Measurements from ENCODE around the gene AUTS2.

The AUTS2 gene

GRCh38 chr7:70120851-70121250, 522.6 kb downstream of the AUTS2 start:
- H3K4me3 ChIP-seq (ENCODE audit: insufficient read depth, low read length, poor library complexity, severe bottlenecking), result no peak overlapping the region
- no peaks in the 10 kb centered on the region for H3K27me3 ChIP-seq (ENCODE audit: low read length)
- no peaks in the 10 kb centered on the region for H3F3A ChIP-seq (ENCODE audit: insufficient read depth)
- no peaks in the 10 kb centered on the region for H4K20me1 ChIP-seq (ENCODE audit: low read depth, low read length)
- H3K9ac ChIP-seq (ENCODE audit: low read length), result no peak overlapping the region
- TF ChIP-seq CTCF (IDR thresholded peaks at IDR 0.05; ENCODE audit: insufficient read depth, low read length, poor library complexity, severe bottlenecking), result no peak
- no peak for TF ChIP-seq EZH2phosphoT487 (conservative IDR thresholded peaks at IDR 0.05; ENCODE audit: low read length)
- H3K9me2 ChIP-seq (replicated peaks; ENCODE audit: insufficient read depth, low read length), result no peaks in the 10 kb centered on the region
- no peak overlapping the region for H3K4me2 ChIP-seq (ENCODE audit: low read depth, low read length, poor library complexity, severe bottlenecking)
- H3K27ac ChIP-seq (ENCODE audit: low read depth, low read length), result no peak overlapping the region
- peaks cover 10% of the 10 kb centered on the region; the same call in 1 of the 2 replicates for H3K9me3 ChIP-seq (ENCODE audit: insufficient read depth, low read length)
- H2AFZ ChIP-seq (ENCODE audit: low read depth, low read length, severe bottlenecking), result no peak overlapping the region
- H3K36me3 ChIP-seq (ENCODE audit: low read length), result peaks cover 16% of the 10 kb centered on the region
- no peaks in the 10 kb centered on the region for H3K79me2 ChIP-seq (ENCODE audit: insufficient read depth, low read length)

- TF ChIP-seq CTCF (IDR thresholded peaks at IDR 0.05; ENCODE audit: insufficient read depth, low read length, poor library complexity, severe bottlenecking) (no peak), EZH2phosphoT487 (conservative IDR thresholded peaks at IDR 0.05; ENCODE audit: low read length) (no peak)
- no peak overlapping the region for H2AFZ ChIP-seq (ENCODE audit: low read depth, low read length, severe bottlenecking)
- H3K79me2 ChIP-seq (ENCODE audit: insufficient read depth, low read length), result no peaks in the 10 kb centered on the region
- no peaks in the 10 kb centered on the region for H3F3A ChIP-seq (ENCODE audit: insufficient read depth)
- H4K20me1 ChIP-seq (ENCODE audit: low read depth, low read length), result no peaks in the 10 kb centered on the region
- H3K36me3 ChIP-seq (ENCODE audit: low read length), result no peaks in the 10 kb centered on the region
- no peak overlapping the region for H3K27ac ChIP-seq (ENCODE audit: low read depth, low read length)
- no peaks in the 10 kb centered on the region for H3K9me3 ChIP-seq (ENCODE audit: insufficient read depth, low read length)
- no peak overlapping the region for H3K9ac ChIP-seq (ENCODE audit: low read length)
- no peaks in the 10 kb centered on the region for H3K27me3 ChIP-seq (ENCODE audit: low read length)
- H3K9me2 ChIP-seq (replicated peaks; ENCODE audit: insufficient read depth, low read length), result no peaks in the 10 kb centered on the region
- no peak overlapping the region for H3K4me2 ChIP-seq (ENCODE audit: low read depth, low read length, poor library complexity, severe bottlenecking)
- no peak overlapping the region for H3K4me3 ChIP-seq (ENCODE audit: insufficient read depth, low read length, poor library complexity, severe bottlenecking)
Measured at GRCh38 chr7:70131817-70132216, 533.5 kb downstream of the AUTS2 start.

GRCh38 chr7:70132226-70132851, 534.1 kb downstream of the AUTS2 start:
- no peak overlapping the region for H3K4me3 ChIP-seq (ENCODE audit: insufficient read depth, low read length, poor library complexity, severe bottlenecking)
- no peaks in the 10 kb centered on the region for H3K27me3 ChIP-seq (ENCODE audit: low read length)
- H3K9ac ChIP-seq (ENCODE audit: low read length), result no peak overlapping the region
- TF ChIP-seq CTCF (IDR thresholded peaks at IDR 0.05; ENCODE audit: insufficient read depth, low read length, poor library complexity, severe bottlenecking), result no peak
- TF ChIP-seq EZH2phosphoT487 (conservative IDR thresholded peaks at IDR 0.05; ENCODE audit: low read length), result no peak
- H3F3A ChIP-seq (ENCODE audit: insufficient read depth), result no peaks in the 10 kb centered on the region
- H3K9me3 ChIP-seq (ENCODE audit: insufficient read depth, low read length), result no peaks in the 10 kb centered on the region
- H3K79me2 ChIP-seq (ENCODE audit: insufficient read depth, low read length), result no peaks in the 10 kb centered on the region
- no peak overlapping the region for H2AFZ ChIP-seq (ENCODE audit: low read depth, low read length, severe bottlenecking)
- no peak overlapping the region for H3K4me2 ChIP-seq (ENCODE audit: low read depth, low read length, poor library complexity, severe bottlenecking)
- H3K36me3 ChIP-seq (ENCODE audit: low read length), result no peaks in the 10 kb centered on the region
- H3K9me2 ChIP-seq (replicated peaks; ENCODE audit: insufficient read depth, low read length), result no peaks in the 10 kb centered on the region
- H4K20me1 ChIP-seq (ENCODE audit: low read depth, low read length), result no peaks in the 10 kb centered on the region
- no peak overlapping the region for H3K27ac ChIP-seq (ENCODE audit: low read depth, low read length)

All from SU-DHL-6 (cell line).